ENCODE measurements around the gene NPLOC4. TPM values are rescaled to one million over a fixed set of nuclear protein-coding genes. Genes with fewer than 3 reads are reported as not detected.

NPLOC4 gene
- total RNA-seq, 1 donor from 2014 or later: 67.7 TPM

- peak in 1 of 2 donors; percentile 41 for DNase-seq (ENCODE audit: low read depth in 2 of 2)
Observed at GRCh38 chr17:81549031-81549557, 87.8 kb downstream of the NPLOC4 start.

- DNase-seq (ENCODE audit: low read depth in 2 of 2): no peak
Observed at GRCh38 chr17:81547614-81547982, 89.3 kb downstream of the NPLOC4 start.

- DNase-seq (ENCODE audit: low read depth in 2 of 2): no peak
Observed at GRCh38 chr17:81546906-81547613, 89.9 kb downstream of the NPLOC4 start.

GRCh38 chr17:81545160-81545949, 91.6 kb downstream of the NPLOC4 start:
- DNase-seq (ENCODE audit: low read depth in 2 of 2): no peak

- DNase-seq (ENCODE audit: low read depth in 2 of 2): no peak
Observed at GRCh38 chr17:81544281-81544974, 92.5 kb downstream of the NPLOC4 start.

GRCh38 chr17:81543756-81544155, 93.2 kb downstream of the NPLOC4 start:
- DNase-seq (ENCODE audit: low read depth in 2 of 2): no peak

GRCh38 chr17:81543339-81543675, 93.6 kb downstream of the NPLOC4 start:
- DNase-seq (ENCODE audit: low read depth in 2 of 2): no peak

- DNase-seq (ENCODE audit: low read depth in 2 of 2): no peak
Observed at GRCh38 chr17:81542431-81543338, 94.2 kb downstream of the NPLOC4 start.

- DNase-seq (ENCODE audit: low read depth in 2 of 2): no peak
Observed at GRCh38 chr17:81541123-81541522, 95.8 kb downstream of the NPLOC4 start.

GRCh38 chr17:81540676-81541027, 96.3 kb downstream of the NPLOC4 start:
- no peak for DNase-seq (ENCODE audit: low read depth in 2 of 2)

GRCh38 chr17:81539961-81540675, 96.8 kb downstream of the NPLOC4 start:
- no peak for DNase-seq (ENCODE audit: low read depth in 2 of 2)

GRCh38 chr17:81539571-81539900, 97.4 kb downstream of the NPLOC4 start:
- no peak for DNase-seq (ENCODE audit: low read depth in 2 of 2)

GRCh38 chr17:81538651-81539570, 98.0 kb downstream of the NPLOC4 start:
- DNase-seq (ENCODE audit: low read depth in 2 of 2): no peak

- no peak for DNase-seq (ENCODE audit: low read depth in 2 of 2)
Observed at GRCh38 chr17:81537856-81538555, 98.9 kb downstream of the NPLOC4 start.

- DNase-seq (ENCODE audit: low read depth in 2 of 2): no peak
Observed at GRCh38 chr17:81537343-81537855, 99.5 kb downstream of the NPLOC4 start.

GRCh38 chr17:81536299-81537290, 100.3 kb downstream of the NPLOC4 start:
- DNase-seq (ENCODE audit: low read depth in 2 of 2): no peak

- no peak for DNase-seq (ENCODE audit: low read depth in 2 of 2)
Observed at GRCh38 chr17:81535480-81536298, 101.2 kb downstream of the NPLOC4 start.

Data from dermis microvascular lymphatic vessel endothelial cell (primary cell).